Stimulated activated effector memory CD8-positive, alpha-beta T cell treated with anti-CD3 and anti-CD28 coated beads, Interleukin-12 subunit alpha, Interleukin-12 subunit beta, amount 100 ng/mL, for 72 hours (primary cell): ENCODE measurements around the gene SCN1B.
"Not testable (repeated sequence)": the region's sequence is repeated elsewhere in the genome, so short reads cannot be mapped to it uniquely, and the experiment has no call there.

Experiments
- ATAC-seq: fragments of 150-1000 bp; cut with Tn5 transposase; 2 replicates; pipeline ENCODE4 v1.10.0; 2021
- DNase-seq, 2 donors: peaks; one replicate each; pipeline ENCODE4 v3.0.0; 2021 to 2022; ENCODE audit warnings: low spot score in 2 of 2
- H3K27ac Mint-ChIP-seq: one replicate; pipeline ENCODE4 v1.8.0; 2022; ENCODE audit warnings: mild to moderate bottlenecking, mixed read lengths
- H3K36me3 Mint-ChIP-seq: one replicate; pipeline ENCODE4 v1.8.0; 2022; ENCODE audit warnings: mild to moderate bottlenecking, mixed read lengths
- H3K4me1 Mint-ChIP-seq: one replicate; pipeline ENCODE4 v1.8.0; 2022; ENCODE audit warnings: mixed read lengths
- H3K4me3 Mint-ChIP-seq: one replicate; pipeline ENCODE4 v1.8.0; 2022; ENCODE audit warnings: mild to moderate bottlenecking, mixed read lengths
- H3K9me3 Mint-ChIP-seq: one replicate; pipeline ENCODE4 v1.8.0; 2022; ENCODE audit warnings: mixed read lengths

The SCN1B gene

GRCh38 chr19:35009424-35010415, 20.6 kb upstream of the SCN1B start:
- Mint-ChIP-seq H3K36me3 (peaks cover 98% of the 10 kb centered on the region), H3K9me3 (no peaks in the 10 kb centered on the region), H3K4me1 (peaks cover 74% of the 10 kb centered on the region), H3K27ac (peak overlapping the region; percentile 93), H3K4me3 (no peak overlapping the region)
- DNase-seq (no peak), ATAC-seq (no peak)

- Mint-ChIP-seq H3K4me1 (peaks cover 73% of the 10 kb centered on the region), H3K27ac (peak overlapping the region; percentile 93), H3K9me3 (no peaks in the 10 kb centered on the region), H3K4me3 (peak overlapping the region; percentile 17), H3K36me3 (peaks cover 98% of the 10 kb centered on the region)
- DNase-seq: no peak
- ATAC-seq: peak; percentile 38
Measured at GRCh38 chr19:35011091-35011689, 19.1 kb upstream of the SCN1B start.

GRCh38 chr19:35011737-35012682, 18.3 kb upstream of the SCN1B start:
- ATAC-seq (peak; percentile 7), DNase-seq (no peak)
- Mint-ChIP-seq H3K4me1 (peaks cover 66% of the 10 kb centered on the region), H3K9me3 (no peaks in the 10 kb centered on the region), H3K36me3 (peaks cover 98% of the 10 kb centered on the region), H3K4me3 (peak overlapping the region; percentile 67), H3K27ac (peak overlapping the region; percentile 93)

DNA sequence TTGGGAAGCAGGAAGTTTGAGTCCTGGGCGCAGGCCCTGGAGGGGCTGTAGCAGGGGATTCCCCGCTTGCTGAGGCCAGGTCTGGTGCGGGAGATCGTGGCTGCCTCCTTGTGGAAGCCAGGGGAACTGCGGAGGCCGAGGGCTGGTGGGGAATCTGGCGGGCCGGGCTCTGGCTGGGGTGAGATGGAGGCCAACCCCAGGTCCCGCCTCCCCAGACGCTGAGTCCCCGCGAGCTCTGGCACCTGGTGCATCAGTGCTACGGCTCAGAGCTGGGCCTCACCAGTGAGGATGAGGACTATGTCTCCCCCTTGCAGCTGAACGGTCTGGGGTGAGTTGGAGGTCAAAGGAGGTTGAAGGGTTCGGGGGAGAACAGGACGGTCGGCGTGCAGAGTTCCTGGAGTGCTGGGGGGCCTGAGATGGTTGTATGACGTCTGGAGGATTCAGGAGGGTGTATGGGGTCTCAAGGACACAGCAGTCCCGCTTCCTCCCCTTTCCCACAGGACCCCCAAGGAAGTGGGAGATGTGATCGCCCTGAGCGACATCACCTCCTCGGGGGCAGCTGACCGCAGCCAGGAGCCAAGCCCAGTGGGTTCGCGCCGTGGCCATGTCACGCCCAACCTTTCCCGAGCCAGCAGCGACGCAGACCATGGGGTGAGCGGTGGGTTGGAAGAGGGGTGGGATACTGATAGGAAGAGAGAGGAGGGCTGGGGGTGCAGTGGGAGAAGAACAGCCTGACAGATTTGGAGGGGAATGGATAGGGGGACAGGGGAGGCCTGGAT, 17.0 kb upstream of the SCN1B start:
- H3K27ac Mint-ChIP-seq: peak overlapping the region; percentile 93
- no peaks in the 10 kb centered on the region for H3K9me3 Mint-ChIP-seq
- peaks cover 99% of the 10 kb centered on the region for H3K36me3 Mint-ChIP-seq
- peak; percentile 81 for ATAC-seq
- DNase-seq: peak; percentile 77 to 90
- peaks cover 70% of the 10 kb centered on the region for H3K4me1 Mint-ChIP-seq
- H3K4me3 Mint-ChIP-seq: peak overlapping the region; percentile 67

GRCh38 chr19:35013820-35014754, 16.2 kb upstream of the SCN1B start:
- peak overlapping the region; percentile 93 for H3K27ac Mint-ChIP-seq
- H3K9me3 Mint-ChIP-seq: no peaks in the 10 kb centered on the region
- peak; percentile 38 for ATAC-seq
- DNase-seq: no peak
- H3K4me3 Mint-ChIP-seq: peak overlapping the region; percentile 67
- H3K36me3 Mint-ChIP-seq: peaks cover 99% of the 10 kb centered on the region
- peaks cover 73% of the 10 kb centered on the region for H3K4me1 Mint-ChIP-seq

- Mint-ChIP-seq H3K27ac (peak overlapping the region; percentile 93), H3K36me3 (peaks cover 100% of the 10 kb centered on the region), H3K4me3 (peak overlapping the region; percentile 67), H3K4me1 (peaks cover 69% of the 10 kb centered on the region)
- not testable (repeated sequence) for H3K9me3 Mint-ChIP-seq, DNase-seq, ATAC-seq
Measured at GRCh38 chr19:35014774-35015173, 15.5 kb upstream of the SCN1B start.

DNA sequence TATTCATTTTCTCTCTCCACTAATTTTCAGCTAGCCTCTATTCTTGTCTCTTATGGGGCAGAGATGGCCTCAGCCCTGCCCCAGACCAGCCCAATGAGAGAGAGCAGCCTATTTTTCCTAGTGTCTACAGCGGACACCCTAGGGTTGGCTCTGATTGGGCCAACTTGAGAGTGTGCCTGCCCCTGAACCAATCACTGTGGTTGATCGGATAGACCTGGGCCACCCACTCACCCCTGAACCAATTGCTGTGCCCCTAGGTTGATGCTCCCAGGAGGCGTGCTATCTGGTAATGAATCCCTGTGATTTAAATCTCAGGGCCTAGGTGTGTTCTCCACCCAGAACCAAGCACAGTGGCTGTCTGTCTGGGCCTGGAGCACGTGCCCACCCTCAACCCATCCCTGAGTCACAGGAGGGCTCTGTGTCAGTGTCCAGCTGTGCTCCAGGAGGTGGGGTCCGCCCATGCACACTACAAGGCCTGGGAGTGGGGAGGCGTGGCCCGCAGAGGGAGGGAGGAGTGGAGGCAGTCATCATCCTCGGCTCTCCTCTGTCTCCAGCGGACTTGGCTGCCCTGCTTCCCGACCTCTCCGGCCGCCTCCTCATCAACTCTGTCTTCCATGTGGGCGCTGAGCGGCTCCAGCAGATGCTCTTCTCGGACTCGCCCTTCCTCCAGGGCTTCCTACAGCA, 14.9 kb upstream of the SCN1B start:
- peaks cover 65% of the 10 kb centered on the region for H3K4me1 Mint-ChIP-seq
- H3K27ac Mint-ChIP-seq: peak overlapping the region; percentile 93
- H3K4me3 Mint-ChIP-seq: no peak overlapping the region
- ATAC-seq: no peak
- H3K9me3 Mint-ChIP-seq: no peaks in the 10 kb centered on the region
- peaks cover 100% of the 10 kb centered on the region for H3K36me3 Mint-ChIP-seq
- no peak for DNase-seq

- H3K4me1 Mint-ChIP-seq: peaks cover 64% of the 10 kb centered on the region
- peaks cover 100% of the 10 kb centered on the region for H3K36me3 Mint-ChIP-seq
- DNase-seq: no peak
- H3K4me3 Mint-ChIP-seq: no peak overlapping the region
- H3K9me3 Mint-ChIP-seq: no peaks in the 10 kb centered on the region
- peak overlapping the region; percentile 72 for H3K27ac Mint-ChIP-seq
- ATAC-seq: no peak
Measured at GRCh38 chr19:35015954-35016351, 14.3 kb upstream of the SCN1B start.

- H3K4me3 Mint-ChIP-seq: no peak overlapping the region
- H3K9me3 Mint-ChIP-seq: no peaks in the 10 kb centered on the region
- ATAC-seq (no peak), DNase-seq (no peak)
- peaks cover 51% of the 10 kb centered on the region for H3K4me1 Mint-ChIP-seq
- H3K27ac Mint-ChIP-seq: peak overlapping the region; percentile 86
- H3K36me3 Mint-ChIP-seq: peaks cover 100% of the 10 kb centered on the region
Measured at GRCh38 chr19:35017507-35017906, 12.8 kb upstream of the SCN1B start.

- Mint-ChIP-seq H3K9me3 (no peaks in the 10 kb centered on the region), H3K4me3 (no peak overlapping the region), H3K36me3 (peaks cover 100% of the 10 kb centered on the region), H3K4me1 (peaks cover 43% of the 10 kb centered on the region), H3K27ac (peak overlapping the region; percentile 86)
- DNase-seq (no peak), ATAC-seq (no peak)
Measured at GRCh38 chr19:35018379-35018778, 11.9 kb upstream of the SCN1B start.

DNA sequence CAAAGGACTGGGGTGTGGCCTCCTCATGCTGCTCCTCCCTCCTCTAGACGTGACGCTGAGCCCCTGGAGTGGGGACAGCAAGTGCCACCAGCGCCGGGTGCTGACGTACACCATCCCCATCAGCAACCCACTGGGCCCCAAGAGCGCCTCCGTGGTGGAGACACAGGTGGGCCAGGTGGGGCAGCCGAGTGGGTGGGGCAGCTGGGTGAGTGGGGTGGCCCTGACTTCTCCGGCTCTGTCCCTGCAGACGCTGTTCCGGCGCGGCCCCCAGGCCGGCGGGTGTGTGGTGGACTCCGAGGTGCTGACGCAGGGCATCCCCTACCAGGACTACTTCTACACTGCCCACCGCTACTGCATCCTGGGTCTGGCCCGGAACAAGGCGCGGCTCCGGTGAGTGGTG, 11.1 kb upstream of the SCN1B start:
- H3K9me3 Mint-ChIP-seq: no peaks in the 10 kb centered on the region
- peaks cover 100% of the 10 kb centered on the region for H3K36me3 Mint-ChIP-seq
- peaks cover 35% of the 10 kb centered on the region for H3K4me1 Mint-ChIP-seq
- no peak for DNase-seq
- no peak for ATAC-seq
- H3K27ac Mint-ChIP-seq: peak overlapping the region; percentile 86
- no peak overlapping the region for H3K4me3 Mint-ChIP-seq

GRCh38 chr19:35021016-35021415, 9.3 kb upstream of the SCN1B start:
- DNase-seq (no peak), ATAC-seq (no peak)
- Mint-ChIP-seq H3K4me1 (peaks cover 20% of the 10 kb centered on the region), H3K9me3 (no peaks in the 10 kb centered on the region), H3K36me3 (peaks cover 100% of the 10 kb centered on the region), H3K27ac (peak overlapping the region; percentile 41), H3K4me3 (no peak overlapping the region)

- no peaks in the 10 kb centered on the region for H3K9me3 Mint-ChIP-seq
- H3K4me3 Mint-ChIP-seq: no peak overlapping the region
- peaks cover 20% of the 10 kb centered on the region for H3K4me1 Mint-ChIP-seq
- peaks cover 100% of the 10 kb centered on the region for H3K36me3 Mint-ChIP-seq
- no peak for ATAC-seq
- peak overlapping the region; percentile 65 for H3K27ac Mint-ChIP-seq
- DNase-seq: no peak
Measured at GRCh38 chr19:35021596-35021995, 8.7 kb upstream of the SCN1B start.
